ENCODE data around the gene LRRC51. TPM values are rescaled to one million over a fixed set of nuclear protein-coding genes. Genes with fewer than 3 reads are reported as not detected.

Gene LRRC51
- total and polyA plus RNA-seq, 8 donors = 2.9 to 9.4 (median 4.9) TPM

DNA sequence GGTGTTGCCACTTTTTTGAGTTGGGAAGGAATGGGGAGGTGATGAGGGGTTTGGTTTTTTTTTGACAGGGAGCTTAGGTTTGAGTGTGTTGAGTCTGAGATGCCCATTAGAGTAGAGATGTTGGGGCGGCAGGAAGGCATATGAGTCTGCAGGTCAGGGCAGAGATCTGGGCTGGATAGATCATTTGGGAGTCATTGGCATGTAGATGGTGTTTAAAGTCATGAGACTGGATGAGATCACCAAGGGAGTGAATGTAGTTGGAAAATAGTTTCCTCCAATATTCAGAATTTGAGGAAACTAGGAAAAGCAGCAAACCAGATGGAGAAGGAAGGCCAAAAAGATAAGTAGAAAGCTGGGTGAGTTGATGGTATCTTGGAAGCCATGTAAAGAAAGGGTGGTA, 33.9 kb downstream of the LRRC51 start:
- Histone ChIP-seq H3K27ac (no peak overlapping the region), H3K36me3 (no peaks in the 10 kb centered on the region), H3K27me3 (no peaks in the 10 kb centered on the region), H3K9me3 (no peaks in the 10 kb centered on the region), H3K4me3 (no peak overlapping the region), H3K4me1 (peaks cover 5% of the 10 kb centered on the region in 3 donors)
- FAIRE-seq (no peak), ATAC-seq (no peak), DNase-seq (no peak)
- TF ChIP-seq, protein P1, sequence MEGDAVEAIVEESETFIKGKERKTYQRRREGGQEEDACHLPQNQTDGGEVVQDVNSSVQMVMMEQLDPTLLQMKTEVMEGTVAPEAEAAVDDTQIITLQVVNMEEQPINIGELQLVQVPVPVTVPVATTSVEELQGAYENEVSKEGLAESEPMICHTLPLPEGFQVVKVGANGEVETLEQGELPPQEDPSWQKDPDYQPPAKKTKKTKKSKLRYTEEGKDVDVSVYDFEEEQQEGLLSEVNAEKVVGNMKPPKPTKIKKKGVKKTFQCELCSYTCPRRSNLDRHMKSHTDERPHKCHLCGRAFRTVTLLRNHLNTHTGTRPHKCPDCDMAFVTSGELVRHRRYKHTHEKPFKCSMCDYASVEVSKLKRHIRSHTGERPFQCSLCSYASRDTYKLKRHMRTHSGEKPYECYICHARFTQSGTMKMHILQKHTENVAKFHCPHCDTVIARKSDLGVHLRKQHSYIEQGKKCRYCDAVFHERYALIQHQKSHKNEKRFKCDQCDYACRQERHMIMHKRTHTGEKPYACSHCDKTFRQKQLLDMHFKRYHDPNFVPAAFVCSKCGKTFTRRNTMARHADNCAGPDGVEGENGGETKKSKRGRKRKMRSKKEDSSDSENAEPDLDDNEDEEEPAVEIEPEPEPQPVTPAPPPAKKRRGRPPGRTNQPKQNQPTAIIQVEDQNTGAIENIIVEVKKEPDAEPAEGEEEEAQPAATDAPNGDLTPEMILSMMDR (IDR thresholded peaks at IDR 0.05) = no peak
- 82 to 93% methylated on average over 1 of the region's 1 CpG for WGBS, 2 donors
- intact Hi-C loops (cut with DNase I) = no loop called here

DNA sequence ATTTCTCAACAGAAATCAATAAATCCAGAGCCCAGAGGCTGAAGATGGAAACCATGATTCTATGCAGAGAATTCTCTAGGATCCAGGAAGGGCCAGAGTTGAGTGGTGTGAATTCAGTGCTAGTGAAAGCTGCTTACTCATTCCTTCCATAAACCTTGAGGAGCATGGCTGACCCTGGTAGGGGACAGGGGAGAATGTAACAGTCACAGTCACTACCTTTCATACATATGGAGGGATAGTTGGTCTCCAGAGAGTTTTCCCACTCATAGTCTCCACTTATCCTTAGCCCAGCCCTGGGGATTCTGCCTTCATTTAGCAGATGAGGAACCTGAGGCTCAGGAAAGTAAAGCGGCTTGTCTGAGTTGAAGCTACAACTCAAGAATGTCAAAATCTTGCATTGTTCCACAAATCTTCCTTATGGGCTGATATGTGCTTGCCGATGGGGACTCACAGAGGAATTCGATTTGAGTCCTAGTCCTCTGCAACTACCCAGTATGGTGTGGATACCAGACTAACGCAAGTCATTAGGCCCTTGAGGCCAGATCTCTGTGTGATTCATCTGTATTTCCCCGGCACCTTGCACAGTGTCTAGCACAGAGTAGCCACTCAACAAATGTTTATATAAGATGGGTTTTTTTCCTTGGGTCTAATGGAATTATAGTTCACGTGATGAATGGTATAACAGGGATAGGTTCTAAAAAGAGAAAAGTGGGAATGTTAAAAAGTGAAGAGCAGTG, 35.5 kb downstream of the LRRC51 start:
- H3K27me3 ChIP-seq = no peaks in the 10 kb centered on the region
- ATAC-seq = no peak
- no peak for DNase-seq
- H3K36me3 ChIP-seq = no peaks in the 10 kb centered on the region
- H3K4me3 ChIP-seq = no peak overlapping the region
- no peak overlapping the region for H3K27ac ChIP-seq
- WGBS, 2 donors = 81 to 87% methylated on average over 6 of the region's 6 CpGs
- peaks cover 5% of the 10 kb centered on the region in 3 donors for H3K4me1 ChIP-seq
- H3K9me3 ChIP-seq = no peaks in the 10 kb centered on the region
- intact Hi-C loops (cut with DNase I) = no loop called here
- TF ChIP-seq, protein P1 (IDR thresholded peaks at IDR 0.05) = no peak
- FAIRE-seq = no peak

GRCh38 chr11:72119198-72119597, 38.5 kb downstream of the LRRC51 start:
- FAIRE-seq = no peak

DNA sequence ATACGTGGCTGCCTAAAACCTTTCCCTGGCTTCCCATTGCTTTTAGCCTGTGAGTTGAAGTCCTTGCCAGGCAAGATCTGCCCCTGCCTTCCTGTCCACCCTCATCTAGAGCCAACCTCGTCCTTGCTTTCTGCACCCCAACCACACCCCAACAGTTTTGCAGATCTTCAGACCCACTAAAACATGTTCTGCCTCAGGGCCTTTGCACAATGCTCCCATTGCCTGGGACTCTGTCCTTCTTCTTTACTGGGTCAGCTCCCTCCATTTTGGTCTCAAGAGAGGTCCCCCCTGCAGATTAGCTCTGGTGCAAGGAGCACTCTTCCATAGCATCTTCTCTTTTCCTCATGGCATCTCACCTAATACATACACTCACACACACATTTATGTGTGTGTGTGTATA, 40.3 kb downstream of the LRRC51 start:
- ATAC-seq = no peak
- no peak overlapping the region for H3K27ac ChIP-seq
- FAIRE-seq = no peak
- H3K36me3 ChIP-seq = no peaks in the 10 kb centered on the region
- TF ChIP-seq, protein P1 (IDR thresholded peaks at IDR 0.05) = no peak
- no peaks in the 10 kb centered on the region for H3K9me3 ChIP-seq
- H3K27me3 ChIP-seq = no peaks in the 10 kb centered on the region
- 59 to 79% methylated on average over 2 of the region's 2 CpGs for WGBS, 2 donors
- intact Hi-C loops (cut with DNase I) = no loop called here
- H3K4me3 ChIP-seq = no peak overlapping the region
- DNase-seq = no peak
- H3K4me1 ChIP-seq = no peaks in the 10 kb centered on the region

More at GRCh38 chr11:72119198-72119597, 38.5 kb downstream of the LRRC51 start:
- H3K27ac ChIP-seq = no peak overlapping the region
- DNase-seq (no peak), ATAC-seq (no peak)
- no peaks in the 10 kb centered on the region for H3K36me3 ChIP-seq
- intact Hi-C loops (cut with DNase I) = no loop called here
- no peak overlapping the region for H3K4me3 ChIP-seq
- H3K9me3 ChIP-seq = no peaks in the 10 kb centered on the region
- TF ChIP-seq, protein P1 (IDR thresholded peaks at IDR 0.05) = no peak
- WGBS, 2 donors = 69 to 78% methylated on average over 6 of the region's 6 CpGs
- no peaks in the 10 kb centered on the region for H3K4me1 ChIP-seq
- no peaks in the 10 kb centered on the region for H3K27me3 ChIP-seq

GRCh38 chr11:72122607-72123006, 42.0 kb downstream of the LRRC51 start:
- H3K4me1 ChIP-seq = no peaks in the 10 kb centered on the region
- no peaks in the 10 kb centered on the region for H3K9me3 ChIP-seq
- no peak for ATAC-seq
- no peaks in the 10 kb centered on the region for H3K36me3 ChIP-seq
- H3K27ac ChIP-seq = no peak overlapping the region
- no peak for FAIRE-seq
- WGBS, 2 donors = 81 to 85% methylated on average over 1 of the region's 1 CpG
- no peaks in the 10 kb centered on the region for H3K27me3 ChIP-seq
- H3K4me3 ChIP-seq = no peak overlapping the region
- no peak for DNase-seq
- TF ChIP-seq, protein P1 (IDR thresholded peaks at IDR 0.05) = no peak
- intact Hi-C loops (cut with DNase I) = no loop called here

Measured in pancreas (tissue), 10 donors.